ENCODE data around the gene NUFIP1.

The NUFIP1 gene

DNA sequence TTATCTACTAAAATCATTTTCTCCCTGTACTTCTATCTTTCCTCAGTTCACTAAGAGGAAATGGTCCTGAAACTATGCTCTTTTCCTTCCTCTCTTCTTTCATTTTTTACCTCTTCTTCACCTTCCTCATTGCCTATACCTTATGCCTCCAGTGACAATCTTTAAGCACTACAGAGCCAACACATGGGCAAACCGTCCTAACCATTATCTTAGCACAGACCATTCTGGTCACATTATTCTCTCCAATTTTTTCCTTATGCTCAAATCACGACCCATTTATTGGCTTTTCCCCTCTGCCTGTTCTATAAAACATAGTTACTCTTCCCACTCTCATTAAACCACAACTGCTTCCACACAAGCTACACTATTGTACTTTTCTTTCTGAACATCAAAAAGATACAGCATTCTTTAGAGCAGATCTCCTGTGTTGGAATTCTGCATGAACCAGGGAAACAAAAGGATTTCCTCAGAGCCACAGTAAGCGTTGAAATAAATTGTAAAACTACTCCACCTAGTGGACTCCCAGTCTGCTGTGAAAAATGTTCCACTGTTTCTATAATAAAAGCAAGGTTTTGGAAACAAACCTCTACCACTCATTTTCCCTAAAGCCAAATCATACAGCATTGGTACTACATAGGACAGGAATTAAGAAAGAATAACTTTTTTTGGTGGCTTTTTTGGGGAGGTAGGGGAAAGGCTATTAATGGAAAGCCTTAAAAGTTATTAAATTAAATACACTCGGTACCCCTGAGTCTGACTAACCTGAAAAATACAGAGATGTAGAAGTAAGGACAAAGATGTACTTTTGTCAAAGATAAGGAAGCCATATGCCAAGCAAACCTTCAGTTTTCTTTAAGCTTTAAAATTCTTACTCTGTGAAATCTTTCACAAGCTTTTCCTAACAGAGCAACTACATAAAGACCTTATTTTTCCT is 19.5 kb downstream of the NUFIP1 start:
- Histone ChIP-seq H3K4me3 (ENCODE audit: low read length) (no peak overlapping the region), H3K27me3 (replicated peaks; ENCODE audit: insufficient read depth, low read length) (no peaks in the 10 kb centered on the region), H3K9me2 (replicated peaks; ENCODE audit: insufficient read depth, low read length) (no peaks in the 10 kb centered on the region), H3K9me3 (replicated peaks; ENCODE audit: insufficient read depth, low read length) (no peaks in the 10 kb centered on the region), H3K36me3 (replicated peaks; ENCODE audit: insufficient read depth, low read length) (no peaks in the 10 kb centered on the region), H3K27ac (ENCODE audit: low read length) (no peak overlapping the region), H3K79me2 (ENCODE audit: low read length) (no peaks in the 10 kb centered on the region), H3F3A (ENCODE audit: insufficient read depth, low read length) (no peaks in the 10 kb centered on the region), H4K20me1 (ENCODE audit: insufficient read depth, low read length) (no peaks in the 10 kb centered on the region), H3K4me2 (ENCODE audit: low read depth, low read length) (no peak overlapping the region), H3K9ac (ENCODE audit: low read length) (no peak overlapping the region), H2AFZ (ENCODE audit: low read length) (no peak overlapping the region), H3K4me1 (ENCODE audit: low read length) (no peaks in the 10 kb centered on the region)
- peak; percentile 9 for DNase-seq
- TF ChIP-seq EZH2 (optimal IDR thresholded peaks at IDR 0.05; ENCODE audit: low read depth, low read length) (no peak), EZH2phosphoT487 (IDR thresholded peaks at IDR 0.05; ENCODE audit: low read length) (no peak)
- TF ChIP-seq, protein P1, sequence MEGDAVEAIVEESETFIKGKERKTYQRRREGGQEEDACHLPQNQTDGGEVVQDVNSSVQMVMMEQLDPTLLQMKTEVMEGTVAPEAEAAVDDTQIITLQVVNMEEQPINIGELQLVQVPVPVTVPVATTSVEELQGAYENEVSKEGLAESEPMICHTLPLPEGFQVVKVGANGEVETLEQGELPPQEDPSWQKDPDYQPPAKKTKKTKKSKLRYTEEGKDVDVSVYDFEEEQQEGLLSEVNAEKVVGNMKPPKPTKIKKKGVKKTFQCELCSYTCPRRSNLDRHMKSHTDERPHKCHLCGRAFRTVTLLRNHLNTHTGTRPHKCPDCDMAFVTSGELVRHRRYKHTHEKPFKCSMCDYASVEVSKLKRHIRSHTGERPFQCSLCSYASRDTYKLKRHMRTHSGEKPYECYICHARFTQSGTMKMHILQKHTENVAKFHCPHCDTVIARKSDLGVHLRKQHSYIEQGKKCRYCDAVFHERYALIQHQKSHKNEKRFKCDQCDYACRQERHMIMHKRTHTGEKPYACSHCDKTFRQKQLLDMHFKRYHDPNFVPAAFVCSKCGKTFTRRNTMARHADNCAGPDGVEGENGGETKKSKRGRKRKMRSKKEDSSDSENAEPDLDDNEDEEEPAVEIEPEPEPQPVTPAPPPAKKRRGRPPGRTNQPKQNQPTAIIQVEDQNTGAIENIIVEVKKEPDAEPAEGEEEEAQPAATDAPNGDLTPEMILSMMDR (IDR thresholded peaks at IDR 0.05; ENCODE audit: low read length), result peak; percentile 56

DNA sequence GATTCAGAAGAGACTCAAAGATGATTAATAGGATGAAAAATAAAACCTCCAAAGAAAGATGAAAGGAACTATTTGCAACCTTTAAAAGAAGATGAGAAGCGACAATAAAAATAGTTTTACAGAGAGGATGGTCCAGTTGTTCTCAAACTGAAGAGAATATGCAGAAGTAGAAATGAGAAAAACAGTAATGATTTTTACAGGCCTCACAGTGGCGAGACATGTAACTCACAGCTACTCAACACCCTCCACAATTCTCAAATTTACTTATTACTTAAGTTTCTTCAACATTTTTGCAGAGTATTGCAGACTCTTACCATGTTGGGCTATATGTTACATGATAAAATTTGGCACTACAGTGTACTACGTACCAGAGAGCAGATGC is 20.8 kb downstream of the NUFIP1 start:
- no peaks in the 10 kb centered on the region for H3K36me3 ChIP-seq (replicated peaks; ENCODE audit: insufficient read depth, low read length)
- no peaks in the 10 kb centered on the region for H3F3A ChIP-seq (ENCODE audit: insufficient read depth, low read length)
- no peak overlapping the region for H3K9ac ChIP-seq (ENCODE audit: low read length)
- no peaks in the 10 kb centered on the region for H3K9me2 ChIP-seq (replicated peaks; ENCODE audit: insufficient read depth, low read length)
- TF ChIP-seq, protein P1 (IDR thresholded peaks at IDR 0.05; ENCODE audit: low read length), result no peak
- no peak for TF ChIP-seq EZH2phosphoT487 (IDR thresholded peaks at IDR 0.05; ENCODE audit: low read length)
- no peak for TF ChIP-seq EZH2 (optimal IDR thresholded peaks at IDR 0.05; ENCODE audit: low read depth, low read length)
- no peaks in the 10 kb centered on the region for H3K79me2 ChIP-seq (ENCODE audit: low read length)
- no peak overlapping the region for H3K4me2 ChIP-seq (ENCODE audit: low read depth, low read length)
- H2AFZ ChIP-seq (ENCODE audit: low read length), result no peak overlapping the region
- H3K4me1 ChIP-seq (ENCODE audit: low read length), result no peaks in the 10 kb centered on the region
- DNase-seq, result no peak
- no peak overlapping the region for H3K27ac ChIP-seq (ENCODE audit: low read length)
- H3K4me3 ChIP-seq (ENCODE audit: low read length), result no peak overlapping the region
- H4K20me1 ChIP-seq (ENCODE audit: insufficient read depth, low read length), result no peaks in the 10 kb centered on the region
- H3K9me3 ChIP-seq (replicated peaks; ENCODE audit: insufficient read depth, low read length), result no peaks in the 10 kb centered on the region
- H3K27me3 ChIP-seq (replicated peaks; ENCODE audit: insufficient read depth, low read length), result no peaks in the 10 kb centered on the region

DNA sequence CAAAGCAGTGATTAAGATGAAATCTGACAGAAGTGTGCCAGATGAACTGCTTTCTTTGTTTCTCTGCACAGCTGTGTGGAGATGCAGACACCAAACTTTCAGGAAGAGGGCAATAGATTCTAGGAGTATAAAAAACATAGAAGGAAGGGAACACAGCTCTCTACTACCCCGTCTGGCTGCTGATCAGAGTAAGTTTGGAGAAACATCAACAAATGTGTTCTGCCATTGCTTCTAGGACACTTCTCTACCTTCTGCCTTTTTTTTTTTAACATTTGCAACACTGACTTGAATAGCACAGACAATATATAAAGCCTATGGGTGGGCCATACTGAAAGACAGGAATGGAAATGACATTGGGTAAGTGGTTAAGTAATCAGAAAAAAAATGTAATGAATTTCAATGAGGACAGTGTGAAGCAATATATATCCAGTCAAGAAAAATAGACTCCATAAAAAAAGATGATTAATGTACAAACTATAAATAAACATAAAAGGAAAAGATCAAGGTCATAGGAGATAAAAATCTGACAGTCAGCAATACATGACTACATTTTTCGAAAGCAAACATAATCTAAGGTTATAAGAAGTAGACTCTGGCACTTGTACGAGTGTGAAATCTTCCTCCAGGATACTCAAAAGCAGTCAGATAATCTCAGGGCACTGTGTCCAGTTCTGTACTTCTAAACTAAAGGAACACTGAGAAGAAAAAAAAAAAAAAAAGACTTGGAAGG is 21.4 kb downstream of the NUFIP1 start:
- no peaks in the 10 kb centered on the region for H3F3A ChIP-seq (ENCODE audit: insufficient read depth, low read length)
- H2AFZ ChIP-seq (ENCODE audit: low read length), result no peak overlapping the region
- no peaks in the 10 kb centered on the region for H3K4me1 ChIP-seq (ENCODE audit: low read length)
- H3K36me3 ChIP-seq (replicated peaks; ENCODE audit: insufficient read depth, low read length), result no peaks in the 10 kb centered on the region
- H3K27me3 ChIP-seq (replicated peaks; ENCODE audit: insufficient read depth, low read length), result no peaks in the 10 kb centered on the region
- TF ChIP-seq, protein P1 (IDR thresholded peaks at IDR 0.05; ENCODE audit: low read length), result no peak
- TF ChIP-seq EZH2 (optimal IDR thresholded peaks at IDR 0.05; ENCODE audit: low read depth, low read length) (no peak), EZH2phosphoT487 (IDR thresholded peaks at IDR 0.05; ENCODE audit: low read length) (no peak)
- no peaks in the 10 kb centered on the region for H3K79me2 ChIP-seq (ENCODE audit: low read length)
- no peak overlapping the region for H3K27ac ChIP-seq (ENCODE audit: low read length)
- no peak overlapping the region for H3K9ac ChIP-seq (ENCODE audit: low read length)
- no peak overlapping the region for H3K4me2 ChIP-seq (ENCODE audit: low read depth, low read length)
- DNase-seq, result no peak
- no peaks in the 10 kb centered on the region for H4K20me1 ChIP-seq (ENCODE audit: insufficient read depth, low read length)
- no peak overlapping the region for H3K4me3 ChIP-seq (ENCODE audit: low read length)
- H3K9me2 ChIP-seq (replicated peaks; ENCODE audit: insufficient read depth, low read length), result no peaks in the 10 kb centered on the region
- H3K9me3 ChIP-seq (replicated peaks; ENCODE audit: insufficient read depth, low read length), result no peaks in the 10 kb centered on the region
